Measurements from ENCODE around the gene TBCD. TPM values are rescaled to one million over a fixed set of nuclear protein-coding genes. Genes with fewer than 3 reads are reported as not detected.

TBCD gene
- total and polyA plus RNA-seq, 12 donors: 41.3 to 107 (median 52.4) TPM

GRCh38 chr17:82932518-82933310 lies 180.8 kb downstream of the TBCD start:
- peaks cover 0 to 7% (median 3%) of the 10 kb centered on the region in 9 donors for H3K4me1 ChIP-seq
- no peaks in the 10 kb centered on the region for H3K9me3 ChIP-seq
- TF ChIP-seq CTCF (IDR thresholded peaks at IDR 0.05): no peak
- 87 to 88% methylated on average over 28 of the region's 28 CpGs for WGBS, 2 donors
- intact Hi-C loops (cut with DNase I): loop anchor here in 1 of 10 donors (5.0 kb wide), 1 partner anchor 35 kb away; no protein-coding TSS in a partner anchor
- no peak overlapping the region for H3K4me3 ChIP-seq
- no peaks in the 10 kb centered on the region for H3K27me3 ChIP-seq
- peaks cover 0 to 100% (median 27%) of the 10 kb centered on the region in 9 donors for H3K36me3 ChIP-seq
- peak overlapping the region in 1 of 10 donors; percentile 66 for H3K27ac ChIP-seq
- DNase-seq (no peak), ATAC-seq (no peak)

- intact Hi-C loops (cut with DNase I): loop anchor here in 1 of 10 donors (5.0 kb wide), 1 partner anchor 37 kb away; no protein-coding TSS in a partner anchor
- no peak for ATAC-seq
- TF ChIP-seq CTCF (IDR thresholded peaks at IDR 0.05): no peak
- no peaks in the 10 kb centered on the region for H3K9me3 ChIP-seq
- no peaks in the 10 kb centered on the region for H3K27me3 ChIP-seq
- WGBS, 2 donors: 93 to 96% methylated on average over 15 of the region's 15 CpGs
- DNase-seq: no peak
- no peak overlapping the region for H3K4me3 ChIP-seq
- H3K4me1 ChIP-seq: peaks cover 0 to 7% (median 3%) of the 10 kb centered on the region in 9 donors
- peaks cover 0 to 99% (median 32%) of the 10 kb centered on the region in 9 donors for H3K36me3 ChIP-seq
- no peak overlapping the region for H3K27ac ChIP-seq
These were observed 182.0 kb downstream of the TBCD start for GRCh38 chr17:82933911-82934310.

GRCh38 chr17:82935966-82936767 lies 184.3 kb downstream of the TBCD start:
- peaks cover 0 to 7% (median 3%) of the 10 kb centered on the region in 9 donors for H3K4me1 ChIP-seq
- no peaks in the 10 kb centered on the region for H3K9me3 ChIP-seq
- no peak for ATAC-seq
- H3K27ac ChIP-seq: no peak overlapping the region
- 95 to 96% methylated on average over 27 of the region's 27 CpGs for WGBS, 2 donors
- DNase-seq: no peak
- H3K4me3 ChIP-seq: no peak overlapping the region
- intact Hi-C loops (cut with DNase I): no loop called here
- H3K27me3 ChIP-seq: no peaks in the 10 kb centered on the region
- peaks cover 0 to 99% (median 31%) of the 10 kb centered on the region in 9 donors for H3K36me3 ChIP-seq
- no peak for TF ChIP-seq CTCF (IDR thresholded peaks at IDR 0.05)

- WGBS, 2 donors: 93 to 96% methylated on average over 10 of the region's 10 CpGs
- TF ChIP-seq CTCF (IDR thresholded peaks at IDR 0.05): no peak
- Histone ChIP-seq H3K27me3 (no peaks in the 10 kb centered on the region), H3K4me3 (no peak overlapping the region), H3K4me1 (peaks cover 0 to 7% (median 0%) of the 10 kb centered on the region in 9 donors), H3K36me3 (peaks cover 0 to 99% (median 37%) of the 10 kb centered on the region in 9 donors), H3K27ac (no peak overlapping the region), H3K9me3 (no peaks in the 10 kb centered on the region)
- intact Hi-C loops (cut with DNase I): no loop called here
- ATAC-seq (no peak), DNase-seq (peak in 1 of 2 donors; percentile 6)
These were observed 184.9 kb downstream of the TBCD start for GRCh38 chr17:82936768-82937171.
